Esophagus squamous epithelium (tissue), 4 donors: Measurements from ENCODE around the gene LASP1NB.

Source experiments
- POLR2A ChIP-seq, 4 donors: fragments of 450-650 bp; IDR thresholded peaks; one replicate each; pipeline ENCODE4 v1.6.1; 2017; ENCODE audit warnings: antibody characterized with exemption in 4 of 4, mild to moderate bottlenecking in 4 of 4, moderate library complexity in 3 of 4
- TF ChIP-seq, protein P1 (sequence below), 6 experiments: fragments of 450-650 bp in 4 of 6; fragments of 200-600 bp in 2 of 6; sonication (generic) in 2 of 6; IDR thresholded peaks; one replicate each; pipeline ENCODE4 v1.5.1; 2016 to 2019; ENCODE audit warnings: antibody characterized with exemption in 6 of 6, mild to moderate bottlenecking in 4 of 6, moderate library complexity in 4 of 6

DNA sequence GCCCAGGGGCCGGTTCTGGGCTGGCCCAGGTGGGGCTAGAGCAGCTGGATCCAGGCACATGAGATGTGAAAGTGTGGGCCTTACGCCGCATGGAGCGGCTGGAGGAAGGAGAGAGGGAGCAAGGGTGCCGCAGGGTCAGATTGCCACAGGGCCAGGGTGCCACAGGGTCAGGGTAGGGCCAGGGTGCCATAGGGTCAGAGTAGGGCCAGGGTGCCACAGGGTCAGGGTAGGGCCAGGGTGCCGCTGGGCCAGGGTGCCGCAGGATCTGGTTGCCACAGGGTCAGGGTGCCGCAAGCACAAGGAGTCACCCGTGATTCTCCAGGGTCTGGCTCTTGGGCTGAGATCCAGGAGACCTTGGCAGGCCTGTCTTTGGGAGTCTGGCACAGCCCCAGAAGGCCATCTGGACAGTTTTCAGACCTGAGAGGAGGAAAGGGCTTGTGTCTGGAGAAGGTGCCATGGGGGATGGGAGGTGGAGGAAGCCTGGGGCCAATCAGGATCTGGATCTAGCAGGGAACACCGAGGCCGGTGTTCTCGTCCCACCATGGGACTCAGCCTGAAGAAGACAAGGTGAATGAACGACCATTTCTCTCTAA lies 13.1 kb upstream of the LASP1NB start:
- TF ChIP-seq, protein P1, sequence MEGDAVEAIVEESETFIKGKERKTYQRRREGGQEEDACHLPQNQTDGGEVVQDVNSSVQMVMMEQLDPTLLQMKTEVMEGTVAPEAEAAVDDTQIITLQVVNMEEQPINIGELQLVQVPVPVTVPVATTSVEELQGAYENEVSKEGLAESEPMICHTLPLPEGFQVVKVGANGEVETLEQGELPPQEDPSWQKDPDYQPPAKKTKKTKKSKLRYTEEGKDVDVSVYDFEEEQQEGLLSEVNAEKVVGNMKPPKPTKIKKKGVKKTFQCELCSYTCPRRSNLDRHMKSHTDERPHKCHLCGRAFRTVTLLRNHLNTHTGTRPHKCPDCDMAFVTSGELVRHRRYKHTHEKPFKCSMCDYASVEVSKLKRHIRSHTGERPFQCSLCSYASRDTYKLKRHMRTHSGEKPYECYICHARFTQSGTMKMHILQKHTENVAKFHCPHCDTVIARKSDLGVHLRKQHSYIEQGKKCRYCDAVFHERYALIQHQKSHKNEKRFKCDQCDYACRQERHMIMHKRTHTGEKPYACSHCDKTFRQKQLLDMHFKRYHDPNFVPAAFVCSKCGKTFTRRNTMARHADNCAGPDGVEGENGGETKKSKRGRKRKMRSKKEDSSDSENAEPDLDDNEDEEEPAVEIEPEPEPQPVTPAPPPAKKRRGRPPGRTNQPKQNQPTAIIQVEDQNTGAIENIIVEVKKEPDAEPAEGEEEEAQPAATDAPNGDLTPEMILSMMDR (IDR thresholded peaks at IDR 0.05) = no peak
- no peak for TF ChIP-seq POLR2A (IDR thresholded peaks at IDR 0.05)
